Measurements from ENCODE around the gene ADAMTSL1. TPM values are rescaled to one million over a fixed set of nuclear protein-coding genes. Genes with fewer than 3 reads are reported as not detected.

Gene ADAMTSL1
- polyA plus RNA-seq, 1 donor from 2014 or later = 1.1 TPM

- no peak overlapping the region for H3K9ac ChIP-seq (ENCODE audit: low read length)
- H3K79me2 ChIP-seq (replicated peaks; ENCODE audit: insufficient read depth, low read length) = no peaks in the 10 kb centered on the region
- H3K4me3 ChIP-seq (ENCODE audit: low read length) = no peak overlapping the region
- no peaks in the 10 kb centered on the region for H3K9me3 ChIP-seq (ENCODE audit: low read length)
- H2AFZ ChIP-seq (ENCODE audit: low read depth, low read length) = no peak overlapping the region
- TF ChIP-seq, protein P1, sequence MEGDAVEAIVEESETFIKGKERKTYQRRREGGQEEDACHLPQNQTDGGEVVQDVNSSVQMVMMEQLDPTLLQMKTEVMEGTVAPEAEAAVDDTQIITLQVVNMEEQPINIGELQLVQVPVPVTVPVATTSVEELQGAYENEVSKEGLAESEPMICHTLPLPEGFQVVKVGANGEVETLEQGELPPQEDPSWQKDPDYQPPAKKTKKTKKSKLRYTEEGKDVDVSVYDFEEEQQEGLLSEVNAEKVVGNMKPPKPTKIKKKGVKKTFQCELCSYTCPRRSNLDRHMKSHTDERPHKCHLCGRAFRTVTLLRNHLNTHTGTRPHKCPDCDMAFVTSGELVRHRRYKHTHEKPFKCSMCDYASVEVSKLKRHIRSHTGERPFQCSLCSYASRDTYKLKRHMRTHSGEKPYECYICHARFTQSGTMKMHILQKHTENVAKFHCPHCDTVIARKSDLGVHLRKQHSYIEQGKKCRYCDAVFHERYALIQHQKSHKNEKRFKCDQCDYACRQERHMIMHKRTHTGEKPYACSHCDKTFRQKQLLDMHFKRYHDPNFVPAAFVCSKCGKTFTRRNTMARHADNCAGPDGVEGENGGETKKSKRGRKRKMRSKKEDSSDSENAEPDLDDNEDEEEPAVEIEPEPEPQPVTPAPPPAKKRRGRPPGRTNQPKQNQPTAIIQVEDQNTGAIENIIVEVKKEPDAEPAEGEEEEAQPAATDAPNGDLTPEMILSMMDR (IDR thresholded peaks at IDR 0.05; ENCODE audit: poor library complexity, severe bottlenecking) = no peak
- no peak for TF ChIP-seq RAD21 (conservative IDR thresholded peaks at IDR 0.05)
- no peak for TF ChIP-seq EP300 (conservative IDR thresholded peaks at IDR 0.05; ENCODE audit: poor library complexity, severe bottlenecking)
- TF ChIP-seq EZH2 (IDR thresholded peaks at IDR 0.05; ENCODE audit: borderline replicate concordance, insufficient read depth, low read length, poor library complexity, severe bottlenecking) = no peak
- TF ChIP-seq TAF1 (IDR thresholded peaks at IDR 0.05; ENCODE audit: low read depth) = no peak
- TF ChIP-seq, protein P2, sequence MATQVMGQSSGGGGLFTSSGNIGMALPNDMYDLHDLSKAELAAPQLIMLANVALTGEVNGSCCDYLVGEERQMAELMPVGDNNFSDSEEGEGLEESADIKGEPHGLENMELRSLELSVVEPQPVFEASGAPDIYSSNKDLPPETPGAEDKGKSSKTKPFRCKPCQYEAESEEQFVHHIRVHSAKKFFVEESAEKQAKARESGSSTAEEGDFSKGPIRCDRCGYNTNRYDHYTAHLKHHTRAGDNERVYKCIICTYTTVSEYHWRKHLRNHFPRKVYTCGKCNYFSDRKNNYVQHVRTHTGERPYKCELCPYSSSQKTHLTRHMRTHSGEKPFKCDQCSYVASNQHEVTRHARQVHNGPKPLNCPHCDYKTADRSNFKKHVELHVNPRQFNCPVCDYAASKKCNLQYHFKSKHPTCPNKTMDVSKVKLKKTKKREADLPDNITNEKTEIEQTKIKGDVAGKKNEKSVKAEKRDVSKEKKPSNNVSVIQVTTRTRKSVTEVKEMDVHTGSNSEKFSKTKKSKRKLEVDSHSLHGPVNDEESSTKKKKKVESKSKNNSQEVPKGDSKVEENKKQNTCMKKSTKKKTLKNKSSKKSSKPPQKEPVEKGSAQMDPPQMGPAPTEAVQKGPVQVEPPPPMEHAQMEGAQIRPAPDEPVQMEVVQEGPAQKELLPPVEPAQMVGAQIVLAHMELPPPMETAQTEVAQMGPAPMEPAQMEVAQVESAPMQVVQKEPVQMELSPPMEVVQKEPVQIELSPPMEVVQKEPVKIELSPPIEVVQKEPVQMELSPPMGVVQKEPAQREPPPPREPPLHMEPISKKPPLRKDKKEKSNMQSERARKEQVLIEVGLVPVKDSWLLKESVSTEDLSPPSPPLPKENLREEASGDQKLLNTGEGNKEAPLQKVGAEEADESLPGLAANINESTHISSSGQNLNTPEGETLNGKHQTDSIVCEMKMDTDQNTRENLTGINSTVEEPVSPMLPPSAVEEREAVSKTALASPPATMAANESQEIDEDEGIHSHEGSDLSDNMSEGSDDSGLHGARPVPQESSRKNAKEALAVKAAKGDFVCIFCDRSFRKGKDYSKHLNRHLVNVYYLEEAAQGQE (IDR thresholded peaks at IDR 0.05; ENCODE audit: borderline replicate concordance) = no peak
- no peak for TF ChIP-seq MXI1 (conservative IDR thresholded peaks at IDR 0.05; ENCODE audit: poor library complexity, severe bottlenecking)
- TF ChIP-seq POLR2AphosphoS5 (IDR thresholded peaks at IDR 0.05) = no peak
- no peak for TF ChIP-seq SMC3 (conservative IDR thresholded peaks at IDR 0.05; ENCODE audit: poor library complexity)
- H3K9me2 ChIP-seq (ENCODE audit: insufficient read depth, low read length) = no peaks in the 10 kb centered on the region
- no peak overlapping the region for H3K27ac ChIP-seq (ENCODE audit: low read length)
- H3K27me3 ChIP-seq (ENCODE audit: insufficient read depth, low read depth, low read length) = no peaks in the 10 kb centered on the region
- no peaks in the 10 kb centered on the region for H4K20me1 ChIP-seq (ENCODE audit: insufficient read depth)
- no peaks in the 10 kb centered on the region for H3K36me3 ChIP-seq (ENCODE audit: insufficient read depth, low read length)
- no peak overlapping the region for H3K4me2 ChIP-seq (ENCODE audit: low read length)
- no peaks in the 10 kb centered on the region for H3F3A ChIP-seq (ENCODE audit: insufficient read depth, low read length, poor library complexity, severe bottlenecking)
Measured at GRCh38 chr9:18487611-18488010, 13.7 kb downstream of the ADAMTSL1 start.

- Histone ChIP-seq H4K20me1 (ENCODE audit: insufficient read depth) (no peaks in the 10 kb centered on the region), H3K27ac (ENCODE audit: low read length) (no peak overlapping the region), H3K36me3 (ENCODE audit: insufficient read depth, low read length) (no peaks in the 10 kb centered on the region), H2AFZ (ENCODE audit: low read depth, low read length) (no peak overlapping the region), H3K9me3 (ENCODE audit: low read length) (no peaks in the 10 kb centered on the region), H3K79me2 (replicated peaks; ENCODE audit: insufficient read depth, low read length) (no peaks in the 10 kb centered on the region), H3K27me3 (ENCODE audit: insufficient read depth, low read depth, low read length) (no peaks in the 10 kb centered on the region), H3K4me3 (ENCODE audit: low read length) (no peak overlapping the region), H3K4me2 (ENCODE audit: low read length) (no peak overlapping the region), H3K9me2 (ENCODE audit: insufficient read depth, low read length) (no peaks in the 10 kb centered on the region), H3F3A (ENCODE audit: insufficient read depth, low read length, poor library complexity, severe bottlenecking) (no peaks in the 10 kb centered on the region), H3K9ac (ENCODE audit: low read length) (no peak overlapping the region)
- TF ChIP-seq EP300 (conservative IDR thresholded peaks at IDR 0.05; ENCODE audit: poor library complexity, severe bottlenecking) = no peak
- TF ChIP-seq EZH2 (IDR thresholded peaks at IDR 0.05; ENCODE audit: borderline replicate concordance, insufficient read depth, low read length, poor library complexity, severe bottlenecking) = no peak
- no peak for TF ChIP-seq TAF1 (IDR thresholded peaks at IDR 0.05; ENCODE audit: low read depth)
- no peak for TF ChIP-seq RAD21 (conservative IDR thresholded peaks at IDR 0.05)
- TF ChIP-seq SMC3 (conservative IDR thresholded peaks at IDR 0.05; ENCODE audit: poor library complexity) = no peak
- TF ChIP-seq MXI1 (conservative IDR thresholded peaks at IDR 0.05; ENCODE audit: poor library complexity, severe bottlenecking) = no peak
- TF ChIP-seq, protein P2 (IDR thresholded peaks at IDR 0.05; ENCODE audit: borderline replicate concordance) = no peak
- TF ChIP-seq POLR2AphosphoS5 (IDR thresholded peaks at IDR 0.05) = no peak
- TF ChIP-seq, protein P1 (IDR thresholded peaks at IDR 0.05; ENCODE audit: poor library complexity, severe bottlenecking) = no peak
Measured at GRCh38 chr9:18488886-18489285, 14.9 kb downstream of the ADAMTSL1 start.

Measured in neural cell (in vitro differentiated cells).